OCI-LY7 (cell line): ENCODE measurements around the gene FDPS.

Experiments
- CTCF ChIP-seq: fragments of 200-600 bp; sonication (generic); conservative IDR thresholded peaks from 2 replicates; pipeline ENCODE4 v1.5.1; 2014; ENCODE audit warnings: mild to moderate bottlenecking, antibody characterized with exemption, low read length, moderate library complexity, mixed read lengths
- EZH2phosphoT487 ChIP-seq: fragments of 200-600 bp; sonication (generic); IDR thresholded peaks from 2 replicates; pipeline ENCODE4 v1.6.1; 2018; ENCODE audit warnings: low read depth, borderline replicate concordance, mild to moderate bottlenecking, mixed run types, antibody characterized with exemption, low read length, moderate library complexity, mixed read lengths

GRCh38 chr1:155326631-155327037 lies 18.0 kb downstream of the FDPS start:
- TF ChIP-seq CTCF (no peak), EZH2phosphoT487 (no peak)
